Left renal cortex interstitium (tissue), 4 donors: ENCODE data around the gene EN1. TPM values are rescaled to one million over a fixed set of nuclear protein-coding genes. Genes with fewer than 3 reads are reported as not detected.

Experiments used
- DNase-seq, 4 donors: peaks; one replicate each; pipeline ENCODE4 v3.0.0-alpha.2; 2013; ENCODE audit warnings: low read depth in 4 of 4, low spot score in 2 of 4, missing footprints in 1 of 4
- polyA plus RNA-seq, 4 donors: library from polyadenylated mRNA; unstranded; fragments of 120-200 nt; gene quantifications; one replicate each; pipeline ENCODE4 v1.2.1, GENCODE V29; 2013; ENCODE audit not compliant: insufficient read length in 4 of 4

EN1 gene
- polyA plus RNA-seq, 4 donors: 0.13 TPM; not detected in 3

- no peak for DNase-seq
These were observed 46.3 kb downstream of the EN1 start for GRCh38 chr2:118801151-118801550.

GRCh38 chr2:118800736-118801135, 46.7 kb downstream of the EN1 start:
- no peak for DNase-seq

- no peak for DNase-seq
These were observed 52.9 kb downstream of the EN1 start for GRCh38 chr2:118794546-118794945.

Other genes starting within 250 kb of the EN1 start
- under 1 TPM in 2 of 4 donors, not detected in 2; 0.16 to 0.18 TPM for gene MARCO, start 94.5 kb upstream of the EN1 start, polyA plus RNA-seq